HG03095 (cell line): Measurements from ENCODE around the gene MLLT1.
"Not testable (repeated sequence)": the region's sequence is repeated elsewhere in the genome, so short reads cannot be mapped to it uniquely, and the experiment has no call there.

Source experiments
- ATAC-seq: cut with Tn5 transposase; IDR thresholded peaks from one replicate; pipeline ENCODE4 v1.9.1; 2021; ENCODE audit warnings: moderate library complexity; ENCODE audit not compliant: unreplicated experiment

Gene MLLT1, protein sequence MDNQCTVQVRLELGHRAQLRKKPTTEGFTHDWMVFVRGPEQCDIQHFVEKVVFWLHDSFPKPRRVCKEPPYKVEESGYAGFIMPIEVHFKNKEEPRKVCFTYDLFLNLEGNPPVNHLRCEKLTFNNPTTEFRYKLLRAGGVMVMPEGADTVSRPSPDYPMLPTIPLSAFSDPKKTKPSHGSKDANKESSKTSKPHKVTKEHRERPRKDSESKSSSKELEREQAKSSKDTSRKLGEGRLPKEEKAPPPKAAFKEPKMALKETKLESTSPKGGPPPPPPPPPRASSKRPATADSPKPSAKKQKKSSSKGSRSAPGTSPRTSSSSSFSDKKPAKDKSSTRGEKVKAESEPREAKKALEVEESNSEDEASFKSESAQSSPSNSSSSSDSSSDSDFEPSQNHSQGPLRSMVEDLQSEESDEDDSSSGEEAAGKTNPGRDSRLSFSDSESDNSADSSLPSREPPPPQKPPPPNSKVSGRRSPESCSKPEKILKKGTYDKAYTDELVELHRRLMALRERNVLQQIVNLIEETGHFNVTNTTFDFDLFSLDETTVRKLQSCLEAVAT

DNA sequence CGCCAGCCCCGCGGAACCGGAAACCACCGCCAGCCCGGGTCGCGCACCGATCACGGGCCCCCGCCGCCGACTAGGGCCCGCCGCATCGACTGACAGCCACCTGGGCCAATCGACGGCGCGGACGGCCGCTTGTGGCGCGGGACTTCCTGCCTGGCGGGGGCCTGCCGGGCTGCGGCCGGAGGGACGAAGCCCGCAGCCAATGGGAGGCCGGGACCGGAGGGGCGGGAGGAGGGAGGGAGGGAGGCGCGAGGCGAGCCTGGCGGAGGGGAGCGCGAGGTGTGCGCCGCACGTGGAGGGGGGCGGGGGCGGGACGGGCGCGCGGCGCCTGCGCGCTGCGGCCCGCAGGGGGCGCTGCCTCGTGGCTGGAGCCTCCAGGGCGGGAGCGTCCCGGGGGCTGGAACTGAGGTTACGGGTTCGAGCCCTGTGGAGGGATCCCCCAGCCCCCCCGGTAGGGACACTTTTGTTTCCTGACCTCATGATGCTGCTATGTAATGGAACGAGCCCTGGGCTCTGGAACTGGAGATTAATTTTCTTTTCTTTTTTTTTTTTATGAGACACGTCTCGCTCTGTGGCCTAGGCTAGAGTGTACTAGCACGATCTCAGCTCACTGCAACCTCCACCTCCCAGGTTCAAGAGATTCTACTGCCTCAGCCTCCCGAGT lies at the start of gene MLLT1:
MLLT1 (minus strand) TSS at position 45 of the 661 bp plus-strand sequence. CDS start 191 bp downstream, outside the sequence.
- peak; percentile 71 for ATAC-seq

DNA sequence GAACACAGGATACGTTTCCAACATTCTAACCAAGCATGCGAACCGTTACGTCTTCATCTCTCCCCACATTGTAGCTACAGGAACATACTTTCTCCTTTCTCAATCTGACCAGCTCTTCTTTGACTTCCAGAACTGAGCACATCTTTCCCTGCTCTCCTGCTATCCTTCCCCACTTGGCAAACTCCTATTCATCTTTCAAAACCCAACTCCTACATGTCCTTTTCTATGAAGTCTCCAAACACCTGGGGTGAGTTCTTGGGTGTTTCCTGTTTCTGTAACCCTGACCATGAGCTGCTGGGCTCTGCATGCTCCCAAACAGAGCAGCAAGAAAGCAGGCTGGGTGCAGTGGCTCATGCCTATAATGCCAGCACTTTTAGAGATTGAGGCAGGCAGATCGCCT lies 47.0 kb upstream of the MLLT1 start:
- no peak for ATAC-seq

DNA sequence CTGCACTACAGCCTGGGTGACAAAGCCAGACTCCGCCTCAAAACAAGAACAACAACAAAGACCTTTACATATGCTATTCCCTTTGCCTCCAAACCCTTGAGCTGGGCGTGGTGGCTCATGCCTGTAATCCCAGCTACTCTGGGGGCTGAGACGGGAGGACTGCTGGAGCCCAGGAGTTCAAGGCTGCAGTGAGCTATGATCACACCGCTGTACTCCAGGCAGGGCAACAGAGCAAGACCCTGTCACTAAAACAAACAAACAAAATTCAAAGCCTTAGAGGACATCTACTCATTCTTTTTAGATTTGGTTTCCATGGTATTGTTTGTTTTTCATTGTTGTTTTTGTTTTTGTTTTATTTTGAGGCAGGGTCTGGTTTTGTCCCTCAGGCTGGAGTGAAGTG lies 45.8 kb upstream of the MLLT1 start:
- ATAC-seq = no peak

DNA sequence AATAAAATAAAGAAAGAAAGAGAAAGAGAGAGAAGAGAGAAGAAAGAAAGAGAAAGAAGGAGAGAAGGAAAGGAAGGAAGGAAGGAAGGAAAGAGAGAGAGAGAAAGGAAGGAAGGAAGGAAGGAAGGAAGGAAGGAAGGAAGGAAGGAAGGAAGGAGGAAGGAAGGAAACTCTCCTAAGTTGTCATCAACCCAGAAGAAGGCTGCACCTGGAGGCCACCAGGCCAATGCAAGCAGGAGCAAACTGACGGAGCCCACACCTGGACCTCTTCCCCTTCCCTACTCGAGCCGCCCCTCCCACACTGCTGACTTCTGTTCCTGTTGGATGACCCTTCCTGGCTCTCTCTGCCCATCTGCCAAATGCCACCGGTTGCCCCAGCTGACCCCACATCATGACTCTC lies 45.0 kb upstream of the MLLT1 start:
- no peak for ATAC-seq

DNA sequence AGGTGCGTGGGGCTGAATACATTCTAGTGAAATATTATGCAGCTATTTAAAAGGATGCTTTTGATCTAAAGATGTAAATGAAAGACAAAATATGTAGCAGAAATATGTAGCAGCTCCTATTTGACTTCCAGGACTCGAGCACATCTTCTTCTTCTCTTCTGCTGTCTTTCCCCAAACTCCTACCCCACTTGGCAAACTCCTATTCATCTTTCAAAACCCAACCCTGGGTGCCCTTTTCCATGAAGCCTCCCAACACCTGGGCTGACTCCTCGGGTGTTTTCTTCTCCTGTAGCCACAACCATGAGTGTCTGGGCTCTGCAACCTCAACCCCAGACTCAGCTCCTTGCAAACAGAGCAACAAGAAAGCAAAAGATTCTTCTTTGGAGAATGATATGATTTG lies 42.5 kb upstream of the MLLT1 start:
- ATAC-seq = no peak

DNA sequence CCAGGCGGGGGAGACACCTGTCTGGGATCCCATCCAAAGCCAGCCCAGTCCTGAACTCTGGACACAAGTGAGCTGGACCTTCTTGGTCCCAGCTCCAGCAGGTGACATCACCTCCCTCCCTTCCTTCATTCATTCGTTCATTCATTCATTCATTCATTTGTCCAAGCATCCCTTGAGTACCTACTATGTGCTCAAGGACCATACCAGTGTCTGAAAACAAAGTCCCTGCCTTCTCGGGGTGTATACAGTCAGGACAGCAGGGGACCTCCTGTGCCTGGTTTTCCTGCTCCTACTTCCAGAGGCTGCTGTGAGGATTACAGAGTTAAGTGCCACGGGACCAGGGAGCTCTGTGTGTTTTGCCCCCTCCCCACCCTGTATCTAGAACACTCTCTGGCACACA lies 39.6 kb upstream of the MLLT1 start:
- ATAC-seq = no peak

DNA sequence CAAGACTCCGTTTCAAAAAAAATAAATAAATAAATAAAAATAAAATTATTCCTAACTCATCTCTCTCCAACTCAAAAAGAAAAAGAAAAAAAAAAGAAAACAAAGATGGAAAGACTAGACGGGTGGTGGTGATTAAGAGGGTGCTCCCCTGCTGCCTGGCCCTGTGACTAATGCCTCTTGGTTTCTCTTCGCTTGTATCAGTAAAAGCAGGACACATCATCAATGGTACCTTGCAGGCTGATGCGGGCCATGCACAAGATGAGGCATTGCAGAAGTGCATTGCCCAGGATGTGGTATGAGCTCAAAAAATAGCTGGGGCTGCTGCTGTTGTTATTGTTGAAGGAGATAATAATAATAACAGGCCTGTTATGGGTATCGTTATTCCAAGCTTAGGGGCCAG lies 39.0 kb upstream of the MLLT1 start:
- ATAC-seq = no peak

DNA sequence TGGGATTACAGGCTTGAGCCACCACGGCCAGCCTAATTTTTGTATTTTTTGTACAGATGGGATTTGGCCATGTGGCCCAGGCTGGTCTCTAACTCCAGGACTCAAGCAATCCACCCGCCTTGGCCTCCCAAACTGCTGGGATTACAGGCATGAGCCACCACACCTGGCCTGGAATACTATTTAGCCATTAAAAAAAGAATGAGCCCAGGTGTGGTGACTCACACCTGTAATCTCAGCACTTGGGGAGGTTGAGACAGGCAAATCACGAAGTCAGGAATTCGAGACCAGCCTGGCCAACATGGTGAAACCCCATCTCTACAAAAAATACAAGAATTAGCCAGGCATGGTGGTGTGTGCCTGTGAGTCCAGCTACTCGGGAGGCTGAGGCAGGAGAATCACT lies 35.9 kb upstream of the MLLT1 start:
- ATAC-seq = not testable (repeated sequence)

DNA sequence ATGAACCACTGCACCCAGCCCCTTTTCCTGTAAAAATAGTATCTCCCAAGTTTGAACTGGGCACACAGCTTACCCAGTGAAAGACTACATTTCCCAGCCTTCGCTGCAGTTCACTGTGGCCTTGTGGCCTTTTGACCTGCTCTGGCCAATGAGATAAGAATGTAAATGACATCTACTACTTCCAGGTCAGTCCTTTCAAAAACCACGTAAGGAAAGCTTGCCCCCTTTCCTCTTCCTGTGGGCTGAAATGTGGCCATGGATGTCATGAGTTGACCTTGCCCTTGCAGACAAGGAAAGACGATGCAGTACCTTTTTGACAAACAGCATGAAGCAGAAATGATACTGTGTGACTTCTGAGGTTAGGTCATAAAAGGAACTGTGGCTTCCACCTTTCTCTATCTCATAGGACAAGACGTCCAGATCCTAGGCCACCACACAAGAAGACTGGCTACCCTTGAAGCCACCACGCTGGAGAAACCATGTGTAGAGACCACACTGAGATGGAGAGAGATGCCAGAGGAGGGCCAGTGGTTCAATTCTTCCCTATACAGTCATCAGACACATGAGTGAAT lies 33.7 kb upstream of the MLLT1 start:
- no peak for ATAC-seq

DNA sequence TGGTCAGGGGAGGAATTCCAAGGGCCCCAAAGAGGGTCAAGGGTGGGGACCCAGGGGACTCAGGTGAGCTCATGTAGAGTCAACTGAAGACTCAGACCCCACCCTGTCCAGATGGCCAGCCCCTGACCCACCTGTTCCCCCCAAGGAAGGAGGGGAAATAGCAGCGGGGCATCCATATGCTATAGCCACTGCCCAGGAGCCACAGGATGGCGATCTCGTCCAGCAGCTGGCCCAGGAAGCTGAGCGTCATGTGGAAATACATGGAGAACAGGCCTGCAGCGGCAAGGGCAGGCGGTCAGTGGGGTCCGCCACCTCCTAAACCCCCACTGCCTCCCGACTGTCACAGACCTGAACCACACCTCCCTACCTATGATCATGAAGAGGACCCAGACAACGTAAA lies 32.2 kb upstream of the MLLT1 start:
- ATAC-seq = no peak

DNA sequence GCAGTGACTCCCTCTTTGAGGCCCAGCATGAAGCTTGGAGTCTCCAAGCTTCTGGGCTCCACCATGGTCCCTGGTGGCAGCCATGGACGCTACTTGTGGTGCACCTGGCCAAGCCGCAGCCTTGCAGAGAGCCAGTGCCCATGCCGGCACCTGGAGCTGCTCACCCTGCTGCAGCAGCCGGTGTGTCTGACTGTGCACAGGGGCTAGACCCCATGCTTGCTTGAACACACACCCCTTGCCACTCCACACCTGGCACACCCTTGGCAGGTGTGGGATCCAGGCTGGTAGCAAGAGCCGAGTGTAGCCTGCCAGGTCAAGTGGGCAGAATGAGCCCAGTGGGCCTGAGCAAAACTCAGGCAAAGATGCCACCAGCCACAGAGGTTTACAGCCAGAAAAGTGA lies 18.6 kb upstream of the MLLT1 start:
- ATAC-seq = no peak

DNA sequence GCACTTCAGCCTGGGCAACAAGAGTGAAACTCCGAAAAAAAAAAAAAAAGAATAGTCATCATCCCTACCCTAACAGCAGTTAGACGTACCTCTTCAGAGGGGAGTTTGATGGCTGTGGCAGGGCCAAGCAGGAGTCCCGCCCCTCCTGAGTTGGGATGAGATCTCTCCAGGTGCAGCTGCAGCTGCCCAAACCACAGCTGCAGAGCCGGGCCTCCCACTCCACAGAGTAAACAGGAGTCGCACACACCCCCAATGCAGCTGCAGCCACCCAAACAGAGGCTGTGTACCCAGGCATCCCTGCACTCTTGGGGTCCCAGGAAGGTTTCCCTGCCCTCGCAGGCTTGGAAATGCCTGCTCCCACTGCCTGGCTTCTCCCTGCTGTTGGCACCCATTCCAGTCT lies 17.4 kb upstream of the MLLT1 start:
- no peak for ATAC-seq

DNA sequence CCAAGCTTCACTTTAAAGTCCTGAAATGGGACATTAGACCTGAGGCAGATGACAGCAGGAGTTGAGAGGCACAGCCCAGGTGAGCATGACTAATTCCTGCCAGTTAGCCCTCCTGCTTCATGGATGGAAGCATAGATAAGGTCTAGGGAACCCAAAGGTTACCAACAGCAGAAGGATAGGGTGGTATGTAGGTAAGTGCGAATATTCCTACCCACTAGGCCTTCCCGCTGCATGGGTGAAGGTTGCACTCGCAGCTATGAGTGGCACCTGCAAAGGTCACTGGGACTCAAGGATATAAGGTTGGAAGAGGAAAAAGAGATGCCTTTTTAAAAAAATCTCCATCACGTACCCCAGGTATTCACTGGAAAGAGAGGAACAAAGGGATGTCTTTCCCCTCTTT lies 12.2 kb upstream of the MLLT1 start:
- ATAC-seq = no peak

DNA sequence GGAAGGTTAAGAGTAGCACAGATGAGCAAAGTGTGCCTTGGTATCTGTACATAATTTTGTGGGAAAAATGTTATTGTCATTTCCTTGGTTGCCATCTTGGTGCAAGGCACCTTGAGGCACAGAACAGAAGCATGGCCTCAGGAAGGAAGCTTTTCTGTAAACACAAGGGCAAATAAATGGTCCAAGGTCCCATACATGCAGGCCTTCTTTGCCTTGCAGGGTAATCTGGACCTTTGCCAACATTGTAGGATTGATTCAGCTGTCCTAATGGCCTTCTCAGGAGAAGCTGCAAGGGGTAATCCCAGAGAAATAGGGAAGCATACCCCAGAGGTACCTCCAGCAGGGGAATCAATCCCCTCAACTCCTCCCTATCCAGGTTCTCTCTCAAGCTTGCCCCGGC lies 9.0 kb upstream of the MLLT1 start:
- ATAC-seq = no peak

DNA sequence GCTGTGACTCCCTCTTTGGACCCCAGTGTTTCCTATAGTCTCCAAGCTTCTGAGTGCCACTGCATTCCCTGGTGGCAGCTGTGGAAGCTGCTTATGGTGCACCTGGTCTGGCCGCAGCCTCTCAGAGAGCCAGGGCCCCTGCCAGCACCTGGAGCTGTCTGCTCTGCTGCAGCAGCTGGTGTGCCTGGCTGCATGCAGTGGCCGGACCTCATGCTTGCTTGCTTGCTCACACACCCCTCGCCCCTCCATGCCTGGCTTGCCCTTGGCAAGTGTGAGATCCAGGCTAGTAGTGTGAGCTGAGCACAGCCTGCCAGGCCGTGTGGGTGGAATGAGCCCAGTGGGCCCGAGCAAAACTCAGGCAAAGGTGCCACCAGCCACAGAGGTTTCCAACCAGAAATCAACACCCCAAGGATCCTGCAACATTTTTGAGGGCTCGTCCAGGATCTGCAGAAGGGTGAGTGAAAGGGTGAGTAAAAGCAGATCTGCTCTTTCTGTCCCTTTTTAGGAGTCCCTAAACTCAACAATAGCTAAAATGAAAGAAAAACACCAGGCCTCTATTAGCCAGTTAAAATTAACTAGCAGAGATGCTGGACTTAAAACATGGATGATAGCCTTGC lies 7.6 kb upstream of the MLLT1 start:
- no peak for ATAC-seq

DNA sequence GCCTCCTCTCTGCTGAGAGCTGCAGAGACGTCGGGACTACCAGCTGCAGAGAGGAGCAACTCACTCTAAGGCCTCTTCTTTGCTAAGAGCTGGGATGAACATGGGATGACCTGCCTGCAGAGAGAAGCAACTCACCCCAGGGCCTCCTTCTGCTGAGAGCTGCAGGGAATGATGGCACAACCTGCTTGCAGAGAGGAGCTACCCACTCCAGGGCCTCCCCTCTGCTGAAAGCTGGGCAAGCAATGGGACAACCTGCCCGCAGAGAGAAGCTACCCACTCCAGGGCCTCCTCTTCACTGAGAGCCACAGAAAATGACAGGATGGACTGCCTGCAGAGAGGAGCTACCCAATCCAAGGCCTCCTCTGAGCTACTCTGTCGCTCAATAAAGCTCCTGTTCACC lies 6.9 kb upstream of the MLLT1 start:
- no peak for ATAC-seq

DNA sequence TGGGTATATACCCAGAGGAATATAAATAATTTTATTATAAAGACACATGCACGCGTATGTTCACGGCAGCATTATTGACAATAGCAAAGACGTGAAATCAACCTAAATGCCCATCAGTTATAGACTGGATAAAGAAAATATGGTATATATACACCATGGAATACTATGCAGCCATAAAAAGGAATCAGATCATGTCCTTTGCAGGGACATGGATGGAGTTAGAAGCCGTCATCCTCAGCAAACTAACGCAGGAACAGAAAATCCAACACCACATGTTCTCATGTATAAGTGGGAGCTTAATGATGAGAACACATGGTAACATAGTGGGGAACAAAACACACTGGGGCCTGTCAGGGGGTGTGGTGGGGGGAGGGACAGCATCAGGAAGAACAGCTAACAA lies 2.6 kb upstream of the MLLT1 start:
- ATAC-seq = not testable (repeated sequence)

DNA sequence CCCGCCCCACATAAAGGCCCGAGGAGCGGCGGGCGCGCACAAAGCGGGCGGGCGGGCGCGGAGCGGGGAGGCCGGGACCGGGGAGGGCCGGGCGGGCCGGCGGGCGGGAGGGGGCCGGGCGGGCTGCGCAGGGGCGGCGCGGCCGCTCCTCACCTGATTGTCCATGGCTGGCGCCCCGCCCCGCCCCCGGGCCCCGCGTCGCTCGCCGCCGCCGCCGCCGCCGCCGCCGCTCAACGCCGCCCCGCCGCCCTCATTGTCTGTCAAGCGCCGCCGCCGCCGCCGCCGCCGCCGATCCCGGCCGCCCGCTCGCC lies 200 bp downstream of the MLLT1 start:
- ATAC-seq = no peak

DNA sequence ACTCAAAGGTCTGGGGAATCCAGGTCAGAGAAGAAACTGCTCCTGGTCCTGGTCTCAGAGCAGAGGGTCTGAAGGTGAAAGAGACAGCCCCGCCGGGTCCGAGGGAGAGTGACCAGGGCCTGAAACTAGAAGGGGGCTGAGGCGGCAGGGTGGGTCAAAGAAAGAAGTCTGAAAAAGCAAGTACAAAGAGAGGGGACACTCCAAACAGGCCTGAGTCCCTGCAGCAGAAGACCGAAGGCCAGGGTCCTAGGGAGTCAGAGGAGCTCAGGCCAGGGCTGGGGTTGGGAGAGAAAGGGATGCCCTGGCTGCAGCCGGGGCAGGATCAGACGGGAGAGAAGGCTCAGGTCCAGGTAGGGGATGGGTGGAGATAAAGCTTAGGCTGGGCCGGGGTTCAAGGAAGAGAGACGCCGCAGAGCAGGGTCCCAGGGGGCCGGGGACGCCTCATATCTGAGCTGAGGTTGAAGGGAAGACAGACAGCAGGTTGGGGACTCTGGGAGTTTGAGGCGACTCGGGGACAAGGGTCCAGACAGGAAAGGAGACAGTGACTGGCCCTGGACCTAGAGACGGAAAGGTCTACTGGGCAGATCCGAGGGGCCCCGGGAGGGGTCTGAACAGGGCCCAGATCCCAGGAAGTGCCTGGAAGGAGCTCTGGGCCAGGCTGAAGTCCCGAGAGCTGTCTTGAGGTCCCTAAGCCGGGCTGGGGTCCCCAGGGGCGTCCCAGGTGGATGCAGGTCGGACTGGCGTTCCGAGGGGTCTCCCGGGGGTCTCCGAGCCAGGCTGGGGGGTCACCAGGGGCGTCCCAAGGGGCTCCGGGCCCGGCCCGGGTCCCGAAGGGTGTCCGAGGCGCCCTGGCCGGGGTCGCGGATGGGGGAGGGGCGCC lies 795 bp downstream of the MLLT1 start:
- ATAC-seq = no peak

DNA sequence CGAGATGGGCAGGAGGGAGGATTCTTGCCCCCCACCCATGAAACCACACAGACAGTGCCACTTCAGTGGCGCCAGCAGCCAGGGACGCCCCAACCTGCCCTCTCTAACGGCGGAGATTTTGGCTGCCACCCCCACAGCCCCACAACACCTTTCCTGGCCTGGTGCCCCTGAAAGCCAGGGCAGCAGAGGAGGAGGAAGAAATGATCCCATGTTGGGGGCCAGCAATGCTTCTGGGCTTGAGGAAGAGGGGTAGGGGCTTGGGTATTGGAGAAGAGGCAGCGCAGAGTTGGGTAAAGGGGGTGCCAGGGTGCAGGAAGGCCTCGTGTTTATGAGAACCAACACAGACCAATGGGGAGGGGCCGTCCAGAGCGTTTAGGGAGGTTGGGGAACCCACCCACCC lies 1.7 kb downstream of the MLLT1 start:
- ATAC-seq = no peak

DNA sequence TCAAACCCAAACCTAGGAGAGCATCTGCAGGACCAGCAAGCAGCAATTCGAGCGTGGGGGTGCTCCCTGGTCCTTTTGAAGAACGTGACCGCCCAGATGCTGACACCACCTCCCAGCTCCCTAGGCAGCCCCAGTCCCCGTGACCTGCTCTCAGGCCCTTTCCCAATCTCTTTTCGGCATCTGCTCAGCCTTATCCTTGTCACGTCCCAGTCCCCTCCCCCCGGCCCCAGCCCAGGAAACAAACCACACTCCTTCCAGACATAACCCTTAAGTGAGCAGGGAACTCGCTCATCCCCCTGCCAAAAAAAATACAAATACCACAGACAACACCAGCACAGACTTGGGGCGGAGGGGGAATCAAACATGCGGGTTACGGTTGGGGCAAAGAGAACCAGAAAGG lies 3.3 kb downstream of the MLLT1 start:
- no peak for ATAC-seq
